NCI-H510A treated with DMSO at 0.1 percent for 48 hours (cell line): ENCODE data around the gene PLXNA2.

Source experiments
- DNase-seq: peaks from one replicate; lab custom pipeline; 2025; lab: John Stamatoyannopoulos, UW

The PLXNA2 gene

GRCh38 chr1:207991583-207992026 is 252.6 kb downstream of the PLXNA2 start:
- DNase-seq, result no peak

DNA sequence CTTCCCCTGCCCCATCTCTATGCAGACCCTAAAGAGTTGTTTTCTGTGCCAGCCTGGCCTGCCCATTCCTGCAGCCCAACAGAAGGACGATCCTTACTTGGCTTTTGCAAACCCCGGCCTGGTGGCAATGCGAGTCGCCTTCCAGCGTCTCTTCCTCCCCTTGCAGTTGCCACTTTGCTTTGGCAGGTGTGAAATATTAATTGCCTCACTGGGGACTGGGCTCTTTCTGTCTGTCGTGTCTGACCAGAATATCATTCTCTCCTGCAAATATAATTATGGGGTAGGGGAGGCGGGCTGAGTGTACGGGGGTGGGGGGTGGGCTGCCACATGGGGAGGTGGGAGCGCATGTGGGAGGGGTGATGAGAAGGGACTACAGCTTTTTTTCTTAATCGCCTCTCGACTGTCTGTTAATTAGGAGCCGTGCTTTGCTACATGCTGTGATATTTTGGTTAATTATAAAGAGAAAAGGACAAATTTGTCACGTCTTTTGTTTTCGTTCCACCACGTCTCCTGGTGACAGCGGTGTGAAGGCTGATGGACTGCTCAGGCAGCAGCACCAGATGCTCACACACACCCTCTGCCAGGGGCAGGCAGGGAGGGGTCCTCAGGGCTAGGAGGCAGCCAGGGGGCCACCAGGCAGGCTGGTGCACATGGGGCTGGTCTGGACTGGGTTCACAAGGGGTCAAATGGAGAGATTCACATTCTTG is 253.2 kb downstream of the PLXNA2 start:
- no peak for DNase-seq

DNA sequence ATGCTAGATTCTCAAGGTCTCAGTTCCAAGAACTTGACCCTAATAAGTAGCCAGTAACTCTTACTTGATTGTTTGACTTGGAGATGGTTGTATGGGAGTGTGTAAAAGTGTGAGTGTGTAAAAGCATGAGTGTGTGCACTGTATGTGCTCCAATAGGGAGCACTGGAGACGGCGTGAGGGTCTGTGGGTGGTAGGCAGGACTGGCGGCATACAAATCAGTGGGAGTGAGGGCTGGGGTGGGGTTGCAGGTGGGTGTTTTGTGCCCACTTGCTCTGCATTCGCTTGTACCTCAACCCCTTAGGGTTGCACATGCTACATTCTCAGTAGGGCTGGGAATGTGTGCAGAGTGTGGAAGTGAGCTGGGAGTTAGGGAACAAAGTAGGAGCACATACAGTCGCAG is 253.7 kb downstream of the PLXNA2 start:
- no peak for DNase-seq

GRCh38 chr1:207988326-207989165 is 255.6 kb downstream of the PLXNA2 start:
- no peak for DNase-seq

DNA sequence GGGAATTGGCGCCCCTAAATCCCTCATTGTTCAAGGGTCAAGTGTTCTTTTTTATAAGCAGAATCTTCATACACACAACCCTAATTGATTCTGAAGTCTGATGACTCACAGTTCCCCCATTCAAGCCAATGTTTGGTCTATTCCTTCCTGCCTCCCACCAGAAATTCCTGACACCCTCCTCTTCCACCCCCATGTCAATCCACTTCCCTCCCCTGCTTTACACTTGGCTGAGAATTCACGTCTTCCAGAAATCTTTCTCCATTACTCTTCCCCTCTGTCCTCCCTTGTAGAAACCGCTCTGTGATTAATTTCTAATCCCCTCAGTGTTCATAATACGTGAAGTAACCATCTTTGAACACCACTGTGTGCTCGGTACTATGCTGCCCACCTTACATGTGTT is 257.0 kb downstream of the PLXNA2 start:
- DNase-seq, result no peak

GRCh38 chr1:207985996-207986395 is 258.2 kb downstream of the PLXNA2 start:
- DNase-seq, result no peak

GRCh38 chr1:207984831-207985572 is 259.2 kb downstream of the PLXNA2 start:
- DNase-seq, result no peak

- DNase-seq, result no peak
Measured at GRCh38 chr1:207983044-207983635, 261.0 kb downstream of the PLXNA2 start.

- DNase-seq, result no peak
Measured at GRCh38 chr1:207981976-207982375, 262.2 kb downstream of the PLXNA2 start.

DNA sequence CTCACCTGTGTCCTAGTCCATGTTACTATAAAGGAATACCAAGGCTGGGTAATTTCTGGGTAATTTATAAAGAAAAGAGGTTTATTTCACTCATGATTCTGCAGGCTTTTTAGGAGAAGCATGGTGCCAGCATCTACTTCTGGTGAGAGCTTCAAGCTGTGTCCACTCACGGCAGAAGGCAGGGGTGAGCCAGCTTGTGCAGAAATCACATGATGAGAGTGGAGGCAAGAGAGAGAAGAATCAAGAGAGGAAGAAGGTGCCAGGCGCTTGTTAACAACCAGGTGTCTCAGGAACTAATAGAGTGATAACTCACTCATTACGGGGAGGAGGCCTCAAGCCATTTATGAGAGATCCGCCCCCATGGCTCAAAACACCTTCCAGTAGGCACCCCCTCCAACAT is 265.7 kb downstream of the PLXNA2 start:
- no peak for DNase-seq

DNA sequence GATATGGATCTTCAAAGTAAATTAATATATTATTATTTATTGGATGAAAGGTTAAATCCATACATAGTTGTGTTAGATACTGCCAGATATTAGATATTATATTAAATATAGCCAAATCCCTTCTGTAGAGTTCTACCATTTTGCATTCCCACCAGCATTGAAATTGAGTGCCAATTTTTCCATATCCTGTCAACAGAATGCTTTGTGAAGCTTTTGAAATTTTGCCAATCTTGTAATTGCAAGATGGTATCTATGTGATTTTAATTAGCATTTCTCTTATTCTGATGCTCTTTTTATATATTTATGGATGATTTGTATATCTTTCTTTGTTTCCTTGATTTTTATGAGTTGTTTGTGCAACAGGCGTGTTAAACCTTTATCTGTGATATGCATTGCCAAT is 266.3 kb downstream of the PLXNA2 start:
- no peak for DNase-seq

DNA sequence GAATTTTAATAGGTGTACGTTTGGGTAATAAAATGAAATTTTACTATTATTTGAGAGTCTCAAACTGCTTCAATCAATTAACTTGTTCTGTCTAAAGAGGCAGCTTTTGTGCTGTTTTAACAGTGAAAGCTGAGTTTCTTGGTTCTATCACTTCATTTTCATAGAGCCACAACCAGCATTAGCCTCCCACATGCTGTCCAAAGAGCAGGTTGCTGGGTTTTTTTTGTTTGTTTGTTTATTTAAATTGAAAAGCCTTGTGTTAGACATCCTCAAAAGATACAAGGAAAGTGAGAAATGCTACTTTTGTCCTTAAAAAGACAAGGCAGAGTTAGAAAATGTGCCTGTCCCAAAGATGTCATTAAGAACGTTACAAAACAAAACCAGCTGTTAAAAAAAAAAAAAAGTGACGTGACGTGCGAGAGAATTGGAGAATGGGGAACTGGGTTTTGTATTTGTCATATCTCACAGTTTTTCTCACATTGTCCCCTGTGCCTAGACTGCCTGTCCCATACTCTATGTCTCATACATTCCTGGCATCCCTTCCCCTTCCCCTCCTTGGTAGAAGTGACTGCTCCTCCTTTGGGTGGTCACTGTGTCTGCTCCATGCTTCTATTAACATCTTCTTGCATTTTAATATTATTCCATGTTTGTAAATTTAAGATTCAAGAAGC is 270.2 kb downstream of the PLXNA2 start:
- DNase-seq, result no peak

- no peak for DNase-seq
Measured at GRCh38 chr1:207972337-207972736, 271.8 kb downstream of the PLXNA2 start.
